Nephron (organoid): ENCODE measurements around the gene LRRN4CL.
A peak's percentile ranks its signal among the peaks of the same experiment; 100 is the strongest.

Source experiments
- H3K27ac Mint-ChIP-seq, 3 experiments: 2 replicates each; pipeline ENCODE4 v1.8.0; 2020; ENCODE audit warnings: mixed read lengths in 3 of 3, mild to moderate bottlenecking in 2 of 3, moderate library complexity in 1 of 3
- H3K27me3 Mint-ChIP-seq: 2 replicates; pipeline ENCODE4 v1.8.0; 2021; ENCODE audit warnings: low read depth, mild to moderate bottlenecking, moderate library complexity, mixed read lengths
- H3K36me3 Mint-ChIP-seq: 2 replicates; pipeline ENCODE4 v1.8.0; 2020; ENCODE audit warnings: low read depth, mixed read lengths
- H3K4me1 Mint-ChIP-seq: 2 replicates; pipeline ENCODE4 v1.8.0; 2020; ENCODE audit warnings: mixed read lengths
- H3K4me3 Mint-ChIP-seq, 3 experiments: 2 replicates each; pipeline ENCODE4 v1.8.0; 2020; ENCODE audit warnings: mild to moderate bottlenecking in 3 of 3, mixed read lengths in 3 of 3, moderate library complexity in 2 of 3
- H3K9me3 Mint-ChIP-seq: 2 replicates; pipeline ENCODE4 v1.8.0; 2020; ENCODE audit warnings: mixed read lengths
- TF ChIP-seq, protein P1 (sequence below), 3 experiments: fragments of 200-600 bp; sonication (generic); IDR thresholded peaks; one replicate each; pipeline ENCODE4 v1.5.0; 2021; ENCODE audit warnings: antibody characterized with exemption in 3 of 3; ENCODE audit not compliant: unreplicated experiment in 3 of 3

Gene LRRN4CL

DNA sequence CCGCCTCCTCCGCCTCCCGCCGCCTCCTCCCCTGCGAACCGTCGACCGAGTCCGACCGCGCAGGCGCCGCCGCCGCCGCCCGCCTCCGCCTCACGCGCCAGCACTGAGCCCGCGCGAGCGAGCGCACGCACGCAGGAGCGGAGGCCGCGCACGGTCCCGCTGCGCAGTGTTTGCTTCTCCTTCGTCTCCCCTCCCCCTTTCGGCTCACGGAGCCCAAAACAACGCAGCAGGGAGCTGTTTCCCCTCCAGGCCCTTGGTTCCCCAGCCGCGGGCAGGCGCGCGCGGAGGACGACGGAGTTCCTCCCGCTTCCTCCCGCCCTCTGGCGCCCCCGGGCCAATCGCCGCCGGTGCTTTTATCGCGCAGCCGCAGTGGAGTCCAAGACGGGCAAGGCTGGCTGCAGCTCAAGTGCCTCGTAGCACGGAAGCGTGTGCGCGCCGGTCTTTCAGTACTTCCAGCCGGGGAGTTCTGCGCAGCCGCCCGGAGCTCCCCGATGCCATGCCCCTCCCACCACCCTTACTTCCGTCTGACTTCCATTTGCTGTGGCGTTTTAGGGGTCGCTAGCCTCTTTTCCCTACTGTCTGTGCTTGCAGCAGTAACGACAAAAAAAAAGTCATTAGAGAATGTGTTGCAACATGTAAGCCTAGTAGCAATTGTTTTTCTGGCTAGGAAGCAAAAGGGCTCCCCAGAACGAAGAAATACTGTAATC lies 38.0 kb upstream of the LRRN4CL start, which contains the start of gene HNRNPUL2:
Gene HNRNPUL2 (minus strand): TSS at position 293 of the 707 bp plus-strand sequence. CDS start 301 bp downstream, outside the sequence.
- H3K9me3 Mint-ChIP-seq, result no peaks in the 10 kb centered on the region
- TF ChIP-seq, protein P1, sequence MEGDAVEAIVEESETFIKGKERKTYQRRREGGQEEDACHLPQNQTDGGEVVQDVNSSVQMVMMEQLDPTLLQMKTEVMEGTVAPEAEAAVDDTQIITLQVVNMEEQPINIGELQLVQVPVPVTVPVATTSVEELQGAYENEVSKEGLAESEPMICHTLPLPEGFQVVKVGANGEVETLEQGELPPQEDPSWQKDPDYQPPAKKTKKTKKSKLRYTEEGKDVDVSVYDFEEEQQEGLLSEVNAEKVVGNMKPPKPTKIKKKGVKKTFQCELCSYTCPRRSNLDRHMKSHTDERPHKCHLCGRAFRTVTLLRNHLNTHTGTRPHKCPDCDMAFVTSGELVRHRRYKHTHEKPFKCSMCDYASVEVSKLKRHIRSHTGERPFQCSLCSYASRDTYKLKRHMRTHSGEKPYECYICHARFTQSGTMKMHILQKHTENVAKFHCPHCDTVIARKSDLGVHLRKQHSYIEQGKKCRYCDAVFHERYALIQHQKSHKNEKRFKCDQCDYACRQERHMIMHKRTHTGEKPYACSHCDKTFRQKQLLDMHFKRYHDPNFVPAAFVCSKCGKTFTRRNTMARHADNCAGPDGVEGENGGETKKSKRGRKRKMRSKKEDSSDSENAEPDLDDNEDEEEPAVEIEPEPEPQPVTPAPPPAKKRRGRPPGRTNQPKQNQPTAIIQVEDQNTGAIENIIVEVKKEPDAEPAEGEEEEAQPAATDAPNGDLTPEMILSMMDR (IDR thresholded peaks at IDR 0.05; ENCODE audit: unreplicated experiment in 3 of 3), result no peak

DNA sequence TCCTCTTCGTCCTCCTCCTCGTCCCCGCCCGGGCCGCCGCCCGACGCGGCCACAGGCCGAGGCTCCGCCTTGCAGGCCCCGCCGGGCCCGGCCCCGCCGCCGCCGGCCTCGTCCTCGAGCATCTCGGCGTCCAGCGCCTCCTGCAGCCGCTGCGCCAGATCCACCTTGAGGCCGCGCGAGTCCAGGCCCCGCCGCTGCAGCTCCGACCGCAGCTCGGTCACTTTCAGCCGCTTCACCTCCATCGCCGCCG lies 37.5 kb upstream of the LRRN4CL start:
- Mint-ChIP-seq H3K4me3 (peak overlapping the region; percentile 87 to 98 (median 91)), H3K36me3 (peaks cover 34% of the 10 kb centered on the region), H3K9me3 (no peaks in the 10 kb centered on the region), H3K27ac (peak overlapping the region in 2 of 3 experiments; percentile 98 to 100), H3K4me1 (peaks cover 44% of the 10 kb centered on the region), H3K27me3 (no peaks in the 10 kb centered on the region)
- TF ChIP-seq, protein P1 (IDR thresholded peaks at IDR 0.05; ENCODE audit: unreplicated experiment in 3 of 3), result no peak

More for the DNA sequence above, 38.0 kb upstream of the LRRN4CL start, which contains the start of gene HNRNPUL2:
- H3K4me3 Mint-ChIP-seq, result peak within 1 kb of the TSS; percentile 87 to 98 (median 91)
- peaks cover 40% of the 10 kb centered on the region for H3K4me1 Mint-ChIP-seq
- H3K27me3 Mint-ChIP-seq, result no peaks in the 10 kb centered on the region
- H3K27ac Mint-ChIP-seq, result peak within 1 kb of the TSS; percentile 98 to 100 (median 99)
- peaks cover 29% of the 10 kb centered on the region for H3K36me3 Mint-ChIP-seq

DNA sequence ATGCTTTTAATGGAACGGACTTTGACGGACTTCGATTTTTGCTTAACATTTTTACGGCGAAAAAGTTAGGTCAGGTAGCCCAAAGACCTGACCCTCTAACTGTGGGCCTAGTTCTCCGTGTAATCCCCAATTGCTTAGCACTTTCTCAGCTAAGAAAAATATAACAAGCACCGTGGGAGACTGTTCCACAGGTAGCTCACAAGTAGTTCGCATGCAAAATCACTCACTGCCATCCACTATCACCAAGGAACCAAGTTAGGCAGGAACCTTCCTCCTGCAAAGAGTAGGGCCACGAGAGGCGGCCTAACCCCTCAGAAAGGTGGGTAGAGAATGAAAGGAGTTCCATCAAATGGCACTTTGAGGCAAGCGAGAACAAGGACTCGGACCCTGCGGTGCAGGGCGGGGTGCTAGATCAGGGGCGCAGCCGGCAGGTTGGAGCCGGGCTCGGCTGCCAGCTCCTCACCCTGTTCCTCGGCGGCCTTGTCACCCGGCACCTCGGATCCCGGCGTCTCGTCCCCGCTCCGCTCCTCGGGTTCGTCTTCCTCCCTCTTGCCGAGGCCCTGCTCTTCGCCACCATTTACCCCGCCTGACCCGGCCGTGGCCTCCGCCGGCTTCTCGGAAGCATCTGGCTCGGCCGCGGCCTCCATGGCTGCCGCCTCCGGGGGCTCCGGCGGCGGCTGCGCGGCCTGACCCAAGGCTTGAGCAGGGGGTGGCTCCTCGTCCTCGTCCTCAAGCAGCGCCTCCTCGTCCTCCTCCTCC lies 37.0 kb upstream of the LRRN4CL start:
- H3K27ac Mint-ChIP-seq, result peak overlapping the region; percentile 80 to 100 (median 89)
- no peaks in the 10 kb centered on the region for H3K27me3 Mint-ChIP-seq
- H3K4me1 Mint-ChIP-seq, result peaks cover 44% of the 10 kb centered on the region
- TF ChIP-seq, protein P1 (IDR thresholded peaks at IDR 0.05; ENCODE audit: unreplicated experiment in 3 of 3), result no peak
- no peaks in the 10 kb centered on the region for H3K9me3 Mint-ChIP-seq
- peak overlapping the region; percentile 87 to 98 (median 91) for H3K4me3 Mint-ChIP-seq
- H3K36me3 Mint-ChIP-seq, result peaks cover 39% of the 10 kb centered on the region

DNA sequence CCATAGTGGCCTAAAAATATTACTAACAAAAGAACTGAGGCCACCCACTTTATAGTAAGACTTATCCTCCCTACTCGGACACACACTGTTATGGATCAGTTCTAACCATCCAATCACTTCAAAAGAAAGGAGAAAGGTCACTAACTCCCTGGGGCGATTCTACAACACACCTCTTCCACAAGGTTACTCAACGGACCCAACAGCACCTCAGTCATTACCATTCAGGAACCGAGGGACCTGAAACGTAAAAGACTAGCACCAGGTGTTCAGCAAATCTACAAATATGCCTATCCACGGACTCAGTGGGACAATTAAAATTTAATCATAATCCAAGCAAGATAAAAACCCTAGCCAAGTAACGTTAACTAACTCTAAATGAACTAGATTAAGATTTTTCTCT lies 36.3 kb upstream of the LRRN4CL start:
- Mint-ChIP-seq H3K4me1 (peaks cover 44% of the 10 kb centered on the region), H3K27me3 (no peaks in the 10 kb centered on the region), H3K4me3 (peak overlapping the region; percentile 87 to 98 (median 91)), H3K9me3 (no peaks in the 10 kb centered on the region), H3K36me3 (peaks cover 45% of the 10 kb centered on the region), H3K27ac (peak overlapping the region; percentile 80 to 100 (median 89))
- TF ChIP-seq, protein P1 (IDR thresholded peaks at IDR 0.05; ENCODE audit: unreplicated experiment in 3 of 3), result no peak

DNA sequence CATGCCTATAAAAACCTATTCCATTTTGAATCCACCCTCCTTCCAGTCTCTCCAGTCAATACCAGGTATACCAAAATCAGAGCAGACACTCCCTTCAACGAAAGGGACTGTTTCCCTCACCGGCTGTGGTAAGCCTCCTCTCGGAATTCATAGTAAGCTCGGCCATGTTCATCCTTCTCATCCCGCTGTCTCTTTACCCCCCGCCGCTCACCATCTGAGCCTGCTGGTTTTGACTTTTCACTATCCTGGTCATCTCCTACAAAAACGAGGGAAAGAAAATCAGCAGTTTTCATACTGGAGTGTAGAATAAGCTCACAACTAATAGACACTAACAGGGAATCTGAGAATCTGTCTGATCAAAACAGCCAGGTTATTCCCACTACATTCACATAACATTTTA lies 34.8 kb upstream of the LRRN4CL start:
- Mint-ChIP-seq H3K4me1 (peaks cover 39% of the 10 kb centered on the region), H3K27ac (peak overlapping the region; percentile 15 to 100 (median 15)), H3K27me3 (no peaks in the 10 kb centered on the region), H3K9me3 (no peaks in the 10 kb centered on the region), H3K36me3 (peaks cover 58% of the 10 kb centered on the region), H3K4me3 (peak overlapping the region; percentile 87 to 98 (median 91))
- TF ChIP-seq, protein P1 (IDR thresholded peaks at IDR 0.05; ENCODE audit: unreplicated experiment in 3 of 3), result no peak
